HG03280 (cell line): Measurements from ENCODE around the gene ZNF543.

Experiments
- ATAC-seq: cut with Tn5 transposase; IDR thresholded peaks from one replicate; pipeline ENCODE4 v1.9.1; 2021; ENCODE audit warnings: mild to moderate bottlenecking, moderate library complexity; ENCODE audit not compliant: unreplicated experiment

ZNF543 gene

DNA sequence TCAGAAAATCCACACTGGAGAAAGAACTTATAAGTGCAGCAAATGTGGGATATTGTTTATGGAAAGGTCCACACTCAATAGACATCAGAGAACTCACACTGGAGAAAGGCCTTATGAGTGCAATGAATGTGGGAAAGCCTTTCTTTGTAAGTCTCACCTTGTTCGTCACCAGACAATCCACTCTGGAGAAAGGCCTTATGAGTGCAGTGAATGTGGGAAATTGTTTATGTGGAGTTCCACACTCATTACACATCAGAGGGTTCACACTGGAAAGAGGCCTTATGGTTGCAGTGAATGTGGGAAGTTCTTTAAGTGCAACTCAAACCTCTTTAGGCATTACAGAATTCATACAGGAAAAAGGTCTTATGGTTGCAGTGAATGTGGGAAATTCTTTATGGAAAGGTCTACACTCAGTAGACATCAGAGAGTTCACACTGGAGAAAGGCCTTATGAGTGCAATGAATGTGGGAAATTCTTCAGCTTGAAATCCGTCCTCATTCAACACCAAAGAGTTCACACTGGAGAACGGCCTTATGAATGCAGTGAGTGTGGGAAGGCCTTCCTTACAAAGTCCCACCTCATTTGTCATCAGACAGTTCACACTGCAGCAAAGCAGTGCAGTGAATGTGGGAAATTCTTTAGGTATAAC is 57.4 kb downstream of the ZNF543 start:
- no peak for ATAC-seq
